Measurements from ENCODE around the gene LSP1.

DNA sequence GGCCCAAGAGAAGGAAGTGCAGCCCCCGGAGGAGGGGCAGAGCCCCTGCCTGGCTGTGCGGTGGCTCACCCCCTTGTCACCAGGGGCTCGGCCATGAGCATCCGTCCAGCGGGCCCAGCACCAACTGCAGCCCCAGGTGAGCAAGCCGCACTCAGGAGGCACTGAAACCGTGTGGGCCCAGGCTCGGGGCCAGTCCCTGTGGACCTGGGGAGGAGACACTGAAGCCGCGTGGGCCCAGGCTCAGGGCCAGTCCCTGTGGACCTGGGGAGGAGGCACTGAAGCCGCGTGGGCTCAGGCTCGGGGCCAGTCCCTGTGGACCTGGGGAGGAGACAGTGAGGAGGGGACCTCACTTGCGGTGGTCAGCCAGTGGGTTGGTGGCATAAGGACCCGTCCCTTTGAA is 13.9 kb downstream of the LSP1 start:
- TF ChIP-seq, protein P1, sequence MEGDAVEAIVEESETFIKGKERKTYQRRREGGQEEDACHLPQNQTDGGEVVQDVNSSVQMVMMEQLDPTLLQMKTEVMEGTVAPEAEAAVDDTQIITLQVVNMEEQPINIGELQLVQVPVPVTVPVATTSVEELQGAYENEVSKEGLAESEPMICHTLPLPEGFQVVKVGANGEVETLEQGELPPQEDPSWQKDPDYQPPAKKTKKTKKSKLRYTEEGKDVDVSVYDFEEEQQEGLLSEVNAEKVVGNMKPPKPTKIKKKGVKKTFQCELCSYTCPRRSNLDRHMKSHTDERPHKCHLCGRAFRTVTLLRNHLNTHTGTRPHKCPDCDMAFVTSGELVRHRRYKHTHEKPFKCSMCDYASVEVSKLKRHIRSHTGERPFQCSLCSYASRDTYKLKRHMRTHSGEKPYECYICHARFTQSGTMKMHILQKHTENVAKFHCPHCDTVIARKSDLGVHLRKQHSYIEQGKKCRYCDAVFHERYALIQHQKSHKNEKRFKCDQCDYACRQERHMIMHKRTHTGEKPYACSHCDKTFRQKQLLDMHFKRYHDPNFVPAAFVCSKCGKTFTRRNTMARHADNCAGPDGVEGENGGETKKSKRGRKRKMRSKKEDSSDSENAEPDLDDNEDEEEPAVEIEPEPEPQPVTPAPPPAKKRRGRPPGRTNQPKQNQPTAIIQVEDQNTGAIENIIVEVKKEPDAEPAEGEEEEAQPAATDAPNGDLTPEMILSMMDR (IDR thresholded peaks at IDR 0.05), result peak in 1 of 6 experiments; percentile 10
- TF ChIP-seq POLR2A (IDR thresholded peaks at IDR 0.05), result peak in 1 of 2 donors; percentile 36

All from adrenal gland (tissue), 5 donors.